Neural progenitor cell (in vitro differentiated cells): Measurements from ENCODE around the gene AHRR.

Source experiments
- CTCF ChIP-seq: fragments of 200-600 bp; sonication (generic); IDR thresholded peaks from 2 replicates; pipeline ENCODE4 v1.5.1; 2017; ENCODE audit warnings: antibody characterized with exemption, mild to moderate bottlenecking
- EZH2 ChIP-seq: fragments of 200-600 bp; sonication (generic); IDR thresholded peaks from 2 replicates; pipeline ENCODE4 v1.6.1; 2017; ENCODE audit warnings: antibody characterized with exemption, mild to moderate bottlenecking, moderate library complexity
- EZH2phosphoT487 ChIP-seq: fragments of 200-600 bp; sonication (generic); IDR thresholded peaks from 2 replicates; pipeline ENCODE4 v1.6.1; 2017; ENCODE audit warnings: antibody characterized with exemption

- no peak for TF ChIP-seq CTCF
- no peak for TF ChIP-seq EZH2
- no peak for TF ChIP-seq EZH2phosphoT487
Measured at GRCh38 chr5:481347-481746, 159.8 kb downstream of the AHRR start.
